NCI-H1694 (cell line): ENCODE results near the gene SPATA13.

ENCODE experiments used
- DNase-seq: peaks from one replicate; lab custom pipeline; 2025; lab: John Stamatoyannopoulos, UW

The SPATA13 gene

GRCh38 chr13:24252136-24252535 lies 91.6 kb downstream of the SPATA13 start:
- DNase-seq = no peak

- no peak for DNase-seq
Observed at GRCh38 chr13:24253520-24254145, 93.1 kb downstream of the SPATA13 start.

GRCh38 chr13:24254146-24254841 lies 93.8 kb downstream of the SPATA13 start:
- DNase-seq = no peak

- no peak for DNase-seq
Observed at GRCh38 chr13:24257497-24257896, 97.0 kb downstream of the SPATA13 start.

- no peak for DNase-seq
Observed at GRCh38 chr13:24261566-24261965, 101.0 kb downstream of the SPATA13 start.

GRCh38 chr13:24263632-24264031 lies 103.1 kb downstream of the SPATA13 start:
- no peak for DNase-seq

- DNase-seq = no peak
Observed at GRCh38 chr13:24264976-24265375, 104.5 kb downstream of the SPATA13 start.

- DNase-seq = no peak
Observed at GRCh38 chr13:24265453-24265852, 104.9 kb downstream of the SPATA13 start.

GRCh38 chr13:24267274-24267673 lies 106.8 kb downstream of the SPATA13 start:
- no peak for DNase-seq

GRCh38 chr13:24267801-24268200 lies 107.3 kb downstream of the SPATA13 start:
- DNase-seq = no peak

GRCh38 chr13:24269821-24270220 lies 109.3 kb downstream of the SPATA13 start:
- no peak for DNase-seq

- DNase-seq = no peak
Observed at GRCh38 chr13:24270639-24271141, 110.2 kb downstream of the SPATA13 start.

GRCh38 chr13:24271231-24271600 lies 110.7 kb downstream of the SPATA13 start:
- no peak for DNase-seq

GRCh38 chr13:24271601-24272451 lies 111.3 kb downstream of the SPATA13 start:
- DNase-seq = no peak

GRCh38 chr13:24272452-24273161 lies 112.1 kb downstream of the SPATA13 start:
- DNase-seq = no peak

GRCh38 chr13:24273926-24274325 lies 113.4 kb downstream of the SPATA13 start:
- DNase-seq = no peak

- DNase-seq = no peak
Observed at GRCh38 chr13:24274452-24275021, 114.0 kb downstream of the SPATA13 start.

- DNase-seq = no peak
Observed at GRCh38 chr13:24275041-24275440, 114.5 kb downstream of the SPATA13 start.

- DNase-seq = no peak
Observed at GRCh38 chr13:24276306-24276705, 115.8 kb downstream of the SPATA13 start.

- DNase-seq = no peak
Observed at GRCh38 chr13:24276861-24277260, 116.3 kb downstream of the SPATA13 start.

GRCh38 chr13:24277761-24278160 lies 117.2 kb downstream of the SPATA13 start:
- DNase-seq = no peak
